Neural progenitor cell (in vitro differentiated cells): Measurements from ENCODE around the gene NF1. TPM values are rescaled to one million over a fixed set of nuclear protein-coding genes. Genes with fewer than 3 reads are reported as not detected.

Source experiments
- DNase-seq: peaks from one replicate; pipeline ENCODE4 v3.0.0-alpha.2; 2016; ENCODE audit warnings: low spot score
- H2AFZ ChIP-seq: fragments of 200-600 bp; sonication (generic); replicated peaks from 2 replicates; pipeline ENCODE4 v1.6.1; 2016; ENCODE audit warnings: antibody characterized with exemption
- H3F3A ChIP-seq: fragments of 200-600 bp; sonication (generic); 2 replicates; pipeline ENCODE4 v1.6.1; 2016; ENCODE audit warnings: antibody characterized with exemption, low read depth
- H3K27ac ChIP-seq: fragments of 200-600 bp; sonication (generic); 2 replicates; pipeline ENCODE4 v1.5.1; 2016; ENCODE audit warnings: mild to moderate bottlenecking
- H3K27me3 ChIP-seq: fragments of 200-600 bp; sonication (generic); 2 replicates; pipeline ENCODE4 v1.6.1; 2016; ENCODE audit warnings: mild to moderate bottlenecking, moderate library complexity
- H3K36me3 ChIP-seq: fragments of 200-600 bp; sonication (generic); 2 replicates; pipeline ENCODE4 v1.5.1; 2016
- H3K4me1 ChIP-seq: fragments of 200-600 bp; sonication (generic); 2 replicates; pipeline ENCODE4 v1.6.1; 2016; ENCODE audit warnings: mixed run types
- H3K4me2 ChIP-seq: fragments of 200-600 bp; sonication (generic); 2 replicates; pipeline ENCODE4 v1.6.1; 2016
- H3K4me3 ChIP-seq: fragments of 200-600 bp; sonication (generic); 2 replicates; pipeline ENCODE4 v1.5.1; 2016
- H3K79me2 ChIP-seq: fragments of 200-600 bp; sonication (generic); 2 replicates; pipeline ENCODE4 v1.6.1; 2016; ENCODE audit warnings: low read depth
- H3K9ac ChIP-seq: fragments of 200-600 bp; sonication (generic); 2 replicates; pipeline ENCODE4 v1.6.1; 2016
- H3K9me3 ChIP-seq: fragments of 200-600 bp; sonication (generic); 2 replicates; pipeline ENCODE4 v1.5.1; 2016; ENCODE audit warnings: low read depth
- H4K20me1 ChIP-seq: fragments of 200-600 bp; sonication (generic); 2 replicates; pipeline ENCODE4 v1.6.1; 2016; ENCODE audit warnings: low read depth
- H3K27ac Mint-ChIP-seq: 3 replicates; pipeline ENCODE4 v1.8.0; 2021; ENCODE audit warnings: mixed read lengths
- H3K27me3 Mint-ChIP-seq: 2 replicates; pipeline ENCODE4 v1.8.0; 2022; ENCODE audit warnings: low read depth, mild to moderate bottlenecking, inconsistent platforms, moderate library complexity, mixed read lengths; ENCODE audit not compliant: insufficient read depth
- H3K36me3 Mint-ChIP-seq: 3 replicates; pipeline ENCODE4 v1.8.0; 2021; ENCODE audit warnings: mixed read lengths
- H3K4me1 Mint-ChIP-seq: 3 replicates; pipeline ENCODE4 v1.8.0; 2021; ENCODE audit warnings: mixed read lengths
- H3K4me3 Mint-ChIP-seq: 3 replicates; pipeline ENCODE4 v1.8.0; 2021; ENCODE audit warnings: mild to moderate bottlenecking, moderate library complexity, mixed read lengths
- H3K9me3 Mint-ChIP-seq: 3 replicates; pipeline ENCODE4 v1.8.0; 2020; ENCODE audit warnings: mixed read lengths
- EZH2 ChIP-seq: fragments of 200-600 bp; sonication (generic); IDR thresholded peaks from 2 replicates; pipeline ENCODE4 v1.6.1; 2017; ENCODE audit warnings: antibody characterized with exemption, mild to moderate bottlenecking, moderate library complexity
- EZH2phosphoT487 ChIP-seq: fragments of 200-600 bp; sonication (generic); IDR thresholded peaks from 2 replicates; pipeline ENCODE4 v1.6.1; 2017; ENCODE audit warnings: antibody characterized with exemption
- total RNA-seq: library from RNA; depleted of rRNA; stranded (reverse); fragments of >200 nt; gene quantifications from 2 replicates; pipeline ENCODE4 v1.2.3, GENCODE V29; 2015; ENCODE audit warnings: low replicate concordance
- TF ChIP-seq, protein P1 (sequence below): fragments of 200-600 bp; sonication (generic); IDR thresholded peaks from 2 replicates; pipeline ENCODE4 v1.5.1; 2017; ENCODE audit warnings: antibody characterized with exemption, mild to moderate bottlenecking

NF1 gene
- total RNA-seq, 1 donor from 2014 or later: 54.8 TPM

DNA sequence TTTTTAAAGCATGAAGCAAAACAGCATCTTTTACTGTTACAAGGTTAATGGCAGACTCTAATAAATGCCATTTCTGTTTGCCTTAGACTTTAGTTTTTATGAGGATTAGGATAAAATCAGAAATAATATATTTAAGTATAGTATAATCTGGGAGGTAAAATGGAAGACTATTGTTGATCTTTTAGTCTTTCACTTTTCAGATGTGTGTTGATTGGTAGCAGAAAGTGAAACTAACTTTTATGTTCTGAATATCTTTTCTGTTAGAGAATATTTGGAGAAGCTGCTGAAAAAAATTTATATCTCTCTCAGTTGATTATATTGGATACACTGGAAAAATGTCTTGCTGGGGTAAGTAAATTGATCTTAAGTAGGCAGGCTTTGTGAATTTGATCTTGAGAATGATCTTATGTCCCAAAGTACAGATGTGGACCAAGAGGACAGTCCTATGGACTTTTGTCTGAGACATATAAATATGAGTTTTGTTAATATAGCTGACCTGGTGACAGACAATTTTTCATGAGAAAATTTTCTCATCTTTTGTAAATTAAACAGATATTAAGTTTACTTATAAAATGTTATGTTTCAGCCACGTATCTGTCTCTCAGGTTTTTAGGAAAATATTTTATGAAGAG, 64.1 kb downstream of the NF1 start:
- no peak for DNase-seq
- Histone ChIP-seq H3K36me3 (peaks cover 12% of the 10 kb centered on the region), H3F3A (no peaks in the 10 kb centered on the region), H3K4me3 (no peak overlapping the region), H3K9ac (no peak overlapping the region), H3K27me3 (no peaks in the 10 kb centered on the region), H3K4me1 (no peaks in the 10 kb centered on the region), H3K4me2 (no peak overlapping the region), H2AFZ (no peak overlapping the region), H3K9me3 (no peaks in the 10 kb centered on the region), H3K27ac (no peak overlapping the region), H3K79me2 (peaks cover 8% of the 10 kb centered on the region), H4K20me1 (no peaks in the 10 kb centered on the region)
- Mint-ChIP-seq H3K36me3 (peaks cover 15% of the 10 kb centered on the region), H3K27ac (no peak overlapping the region), H3K4me3 (no peak overlapping the region), H3K9me3 (no peaks in the 10 kb centered on the region), H3K27me3 (no peaks in the 10 kb centered on the region), H3K4me1 (no peaks in the 10 kb centered on the region)
- no peak for TF ChIP-seq EZH2
- TF ChIP-seq, protein P1, sequence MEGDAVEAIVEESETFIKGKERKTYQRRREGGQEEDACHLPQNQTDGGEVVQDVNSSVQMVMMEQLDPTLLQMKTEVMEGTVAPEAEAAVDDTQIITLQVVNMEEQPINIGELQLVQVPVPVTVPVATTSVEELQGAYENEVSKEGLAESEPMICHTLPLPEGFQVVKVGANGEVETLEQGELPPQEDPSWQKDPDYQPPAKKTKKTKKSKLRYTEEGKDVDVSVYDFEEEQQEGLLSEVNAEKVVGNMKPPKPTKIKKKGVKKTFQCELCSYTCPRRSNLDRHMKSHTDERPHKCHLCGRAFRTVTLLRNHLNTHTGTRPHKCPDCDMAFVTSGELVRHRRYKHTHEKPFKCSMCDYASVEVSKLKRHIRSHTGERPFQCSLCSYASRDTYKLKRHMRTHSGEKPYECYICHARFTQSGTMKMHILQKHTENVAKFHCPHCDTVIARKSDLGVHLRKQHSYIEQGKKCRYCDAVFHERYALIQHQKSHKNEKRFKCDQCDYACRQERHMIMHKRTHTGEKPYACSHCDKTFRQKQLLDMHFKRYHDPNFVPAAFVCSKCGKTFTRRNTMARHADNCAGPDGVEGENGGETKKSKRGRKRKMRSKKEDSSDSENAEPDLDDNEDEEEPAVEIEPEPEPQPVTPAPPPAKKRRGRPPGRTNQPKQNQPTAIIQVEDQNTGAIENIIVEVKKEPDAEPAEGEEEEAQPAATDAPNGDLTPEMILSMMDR: no peak

- Mint-ChIP-seq H3K27ac (no peak overlapping the region), H3K4me3 (no peak overlapping the region), H3K36me3 (peaks cover 4% of the 10 kb centered on the region), H3K27me3 (no peaks in the 10 kb centered on the region), H3K9me3 (no peaks in the 10 kb centered on the region), H3K4me1 (peaks cover 8% of the 10 kb centered on the region)
- H3F3A ChIP-seq: peaks cover 8% of the 10 kb centered on the region
- TF ChIP-seq EZH2phosphoT487 (no peak), EZH2 (no peak)
- TF ChIP-seq, protein P1: no peak
- peaks cover 4% of the 10 kb centered on the region for H3K4me1 ChIP-seq
- H3K9ac ChIP-seq: no peak overlapping the region
- H3K9me3 ChIP-seq: no peaks in the 10 kb centered on the region
- no peak overlapping the region for H3K4me3 ChIP-seq
- peaks cover 9% of the 10 kb centered on the region for H3K36me3 ChIP-seq
- H3K27me3 ChIP-seq: no peaks in the 10 kb centered on the region
- no peak for DNase-seq
- H3K4me2 ChIP-seq: no peak overlapping the region
- H3K79me2 ChIP-seq: no peaks in the 10 kb centered on the region
- H3K27ac ChIP-seq: no peak overlapping the region
- H2AFZ ChIP-seq: no peak overlapping the region
- H4K20me1 ChIP-seq: no peaks in the 10 kb centered on the region
These were observed 68.5 kb downstream of the NF1 start for GRCh38 chr17:31163091-31163781.

DNA sequence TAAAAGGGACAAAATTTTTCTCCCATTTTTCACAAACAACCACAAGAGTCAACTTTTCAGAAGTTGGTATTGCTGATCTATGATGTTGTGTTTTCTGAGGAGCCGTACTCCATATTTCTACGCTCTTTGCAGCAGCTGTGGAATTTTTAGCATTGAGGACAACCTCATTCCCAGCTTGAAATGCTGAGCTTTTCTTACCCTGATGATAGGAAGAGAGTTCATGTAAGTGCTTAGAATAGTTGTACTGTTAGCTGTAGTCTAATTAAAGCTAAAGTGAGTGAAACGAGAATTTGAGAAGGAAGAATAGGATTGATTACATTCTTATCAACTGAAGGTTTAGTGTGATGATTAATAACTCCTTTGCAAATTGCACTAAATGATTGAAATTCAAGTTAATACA, 72.3 kb downstream of the NF1 start:
- Histone ChIP-seq H3K27me3 (no peaks in the 10 kb centered on the region), H3K9ac (no peak overlapping the region), H3K36me3 (peaks cover 9% of the 10 kb centered on the region), H3K27ac (no peak overlapping the region), H3K9me3 (no peaks in the 10 kb centered on the region), H2AFZ (no peak overlapping the region), H3K79me2 (no peaks in the 10 kb centered on the region), H3K4me3 (no peak overlapping the region), H4K20me1 (no peaks in the 10 kb centered on the region), H3F3A (peaks cover 8% of the 10 kb centered on the region), H3K4me1 (peaks cover 4% of the 10 kb centered on the region), H3K4me2 (no peak overlapping the region)
- Mint-ChIP-seq H3K9me3 (no peaks in the 10 kb centered on the region), H3K4me1 (peaks cover 8% of the 10 kb centered on the region), H3K27me3 (no peaks in the 10 kb centered on the region), H3K4me3 (no peak overlapping the region), H3K27ac (no peak overlapping the region), H3K36me3 (peaks cover 18% of the 10 kb centered on the region)
- no peak for DNase-seq
- TF ChIP-seq, protein P1: no peak
- no peak for TF ChIP-seq EZH2phosphoT487
- TF ChIP-seq EZH2: no peak
